ENCODE data around the gene SEPTIN2.

Gene SEPTIN2

GRCh38 chr2:241315879-241316631 is at the start of gene SEPTIN2:
TSS of gene SEPTIN2 (plus strand) at chr2:241315925. CDS start at chr2:241324233, 8,308 bp downstream.
- Histone ChIP-seq H3K79me2 (ENCODE audit: insufficient read depth, low read length) (peaks cover 96% of the 10 kb centered on the region), H3K27ac (ENCODE audit: low read length) (peak within 1 kb of the TSS; percentile 99), H3K4me1 (ENCODE audit: insufficient read depth, low read length) (peaks cover 79% of the 10 kb centered on the region), H3K36me3 (ENCODE audit: insufficient read depth, low read length) (peaks cover 25% of the 10 kb centered on the region), H2AFZ (ENCODE audit: low read depth, low read length) (peak within 1 kb of the TSS; percentile 86), H3K9ac (ENCODE audit: low read depth, low read length) (peak within 1 kb of the TSS; percentile 82), H3K27me3 (ENCODE audit: insufficient read depth, low read length, poor library complexity) (no peaks in the 10 kb centered on the region), H4K20me1 (ENCODE audit: insufficient read depth, low read length) (peaks cover 52% of the 10 kb centered on the region), H3K9me3 (ENCODE audit: insufficient read depth, low read length, severe bottlenecking) (no peaks in the 10 kb centered on the region), H3K4me3 (ENCODE audit: low read depth in 1 of 2, low read length in 2 of 2) (peak within 1 kb of the TSS; percentile 75 to 88), H3K4me2 (ENCODE audit: insufficient read depth, low read length) (peak within 1 kb of the TSS; percentile 72)
- peak; percentile 57 for ATAC-seq (ENCODE audit: insufficient read depth, low read depth)
- DNase-seq: no peak
- TF ChIP-seq EZH2 (IDR thresholded peaks at IDR 0.05; ENCODE audit: borderline replicate concordance, low read depth, low read length, severe bottlenecking) (no peak), CTCF (IDR thresholded peaks at IDR 0.05; ENCODE audit: borderline replicate concordance, extremely low read depth, low read length, poor library complexity, severe bottlenecking) (no peak)

GRCh38 chr2:241267249-241268067 is 48.3 kb upstream of the SEPTIN2 start:
- Histone ChIP-seq H3K4me3 (ENCODE audit: low read depth in 1 of 2, low read length in 2 of 2) (no peak overlapping the region), H3K9me3 (ENCODE audit: insufficient read depth, low read length, severe bottlenecking) (no peaks in the 10 kb centered on the region), H2AFZ (ENCODE audit: low read depth, low read length) (no peak overlapping the region), H3K9ac (ENCODE audit: low read depth, low read length) (no peak overlapping the region), H3K4me2 (ENCODE audit: insufficient read depth, low read length) (no peak overlapping the region), H3K27ac (ENCODE audit: low read length) (no peak overlapping the region), H3K79me2 (ENCODE audit: insufficient read depth, low read length) (peaks cover 51% of the 10 kb centered on the region), H3K4me1 (ENCODE audit: insufficient read depth, low read length) (no peaks in the 10 kb centered on the region), H4K20me1 (ENCODE audit: insufficient read depth, low read length) (peaks cover 52% of the 10 kb centered on the region), H3K36me3 (ENCODE audit: insufficient read depth, low read length) (peaks cover 50% of the 10 kb centered on the region), H3K27me3 (ENCODE audit: insufficient read depth, low read length, poor library complexity) (no peaks in the 10 kb centered on the region)
- TF ChIP-seq EZH2 (IDR thresholded peaks at IDR 0.05; ENCODE audit: borderline replicate concordance, low read depth, low read length, severe bottlenecking) (no peak), CTCF (IDR thresholded peaks at IDR 0.05; ENCODE audit: borderline replicate concordance, extremely low read depth, low read length, poor library complexity, severe bottlenecking) (no peak)
- DNase-seq: no peak
- no peak for ATAC-seq (ENCODE audit: insufficient read depth, low read depth)

- no peaks in the 10 kb centered on the region for H3K27me3 ChIP-seq (ENCODE audit: insufficient read depth, low read length, poor library complexity)
- TF ChIP-seq CTCF (IDR thresholded peaks at IDR 0.05; ENCODE audit: borderline replicate concordance, extremely low read depth, low read length, poor library complexity, severe bottlenecking) (no peak), EZH2 (IDR thresholded peaks at IDR 0.05; ENCODE audit: borderline replicate concordance, low read depth, low read length, severe bottlenecking) (no peak)
- no peak overlapping the region for H3K4me2 ChIP-seq (ENCODE audit: insufficient read depth, low read length)
- DNase-seq (no peak), ATAC-seq (ENCODE audit: insufficient read depth, low read depth) (no peak)
- H3K4me1 ChIP-seq (ENCODE audit: insufficient read depth, low read length): no peaks in the 10 kb centered on the region
- peaks cover 42% of the 10 kb centered on the region for H3K36me3 ChIP-seq (ENCODE audit: insufficient read depth, low read length)
- H2AFZ ChIP-seq (ENCODE audit: low read depth, low read length): no peak overlapping the region
- no peak overlapping the region for H3K4me3 ChIP-seq (ENCODE audit: low read depth in 1 of 2, low read length in 2 of 2)
- H3K9me3 ChIP-seq (ENCODE audit: insufficient read depth, low read length, severe bottlenecking): no peaks in the 10 kb centered on the region
- H3K9ac ChIP-seq (ENCODE audit: low read depth, low read length): no peak overlapping the region
- no peak overlapping the region for H3K27ac ChIP-seq (ENCODE audit: low read length)
- H3K79me2 ChIP-seq (ENCODE audit: insufficient read depth, low read length): peaks cover 56% of the 10 kb centered on the region
- peaks cover 56% of the 10 kb centered on the region for H4K20me1 ChIP-seq (ENCODE audit: insufficient read depth, low read length)
Observed at GRCh38 chr2:241268306-241268705, 47.4 kb upstream of the SEPTIN2 start.
